IMR-90 (cell line): Measurements from ENCODE around the gene CYP4F22. TPM values are rescaled to one million over a fixed set of nuclear protein-coding genes. Genes with fewer than 3 reads are reported as not detected.

Experiments
- ATAC-seq: fragments of 200-7000 bp; cut with Tn5 transposase; 2 replicates; pipeline ENCODE4 v1.9.1; 2020; ENCODE audit warnings: low read depth, mild to moderate bottlenecking, moderate library complexity
- BruUV-seq: library from RNA; stranded (reverse); fragments of 400-500 nt; replicated peaks from 2 replicates; lab custom pipeline; 2021; lab: Mats Ljungman, UMichigan
- CTCF ChIA-PET: fragments of 300-600 bp; formaldehyde crosslinking; extraction: SDS; loops from one replicate; lab custom pipeline; 2021; ENCODE audit warnings: antibody characterized with exemption; lab: Yijun Ruan, JAX
- POLR2A ChIA-PET: fragments of 300-600 bp; sonication (Branson Sonifier 250); formaldehyde crosslinking; loops from one replicate; lab custom pipeline; 2022; ENCODE audit warnings: antibody characterized with exemption; ENCODE audit not compliant: unreplicated experiment; lab: Charles Lee
- DNase-seq: peaks from one replicate; pipeline ENCODE4 v3.0.0; 2013
- H2AFZ ChIP-seq: replicated peaks from 2 replicates; pipeline ENCODE3; 2013; ENCODE audit warnings: low read length, mild to moderate bottlenecking; ENCODE audit not compliant: poor library complexity
- H2AK5ac ChIP-seq: 2 replicates; pipeline ENCODE4 v1.6.1; 2013; ENCODE audit warnings: low read depth, low read length, inconsistent platforms
- H2AK9ac ChIP-seq: replicated peaks from 2 replicates; pipeline ENCODE3; 2013; ENCODE audit warnings: mild to moderate bottlenecking, low read depth, low read length, moderate library complexity; ENCODE audit not compliant: poor library complexity
- H2BK120ac ChIP-seq: 2 replicates; pipeline ENCODE4 v1.6.1; 2013; ENCODE audit warnings: low read depth, low read length, inconsistent platforms
- H2BK15ac ChIP-seq: 3 replicates; pipeline ENCODE4 v1.6.1; 2013; ENCODE audit warnings: low read depth, low read length, inconsistent platforms
- H2BK20ac ChIP-seq: 2 replicates; pipeline ENCODE4 v1.6.1; 2013; ENCODE audit warnings: low read depth, mild to moderate bottlenecking, inconsistent platforms, low read length, moderate library complexity
- H2BK5ac ChIP-seq: 2 replicates; pipeline ENCODE4 v1.6.1; 2013; ENCODE audit warnings: mild to moderate bottlenecking, low read depth, low read length, inconsistent platforms; ENCODE audit not compliant: poor library complexity, severe bottlenecking
- H3K14ac ChIP-seq: replicated peaks from 2 replicates; pipeline ENCODE4 v1.6.1; 2013; ENCODE audit warnings: low read depth, low read length, inconsistent platforms
- H3K18ac ChIP-seq: 2 replicates; pipeline ENCODE4 v1.6.1; 2013; ENCODE audit warnings: low read depth, low read length, control low read depth
- H3K23ac ChIP-seq: 2 replicates; pipeline ENCODE4 v1.6.1; 2013; ENCODE audit warnings: low read depth, low read length, inconsistent platforms
- H3K27ac ChIP-seq: 2 replicates; pipeline ENCODE4 v1.5.1; 2013; ENCODE audit warnings: mild to moderate bottlenecking, control low read depth, low read length; ENCODE audit not compliant: insufficient read depth
- H3K27me3 ChIP-seq: 2 replicates; pipeline ENCODE4 v1.6.1; 2013; ENCODE audit warnings: low read length; ENCODE audit not compliant: control insufficient read depth, insufficient read depth
- H3K36me3 ChIP-seq: 2 replicates; pipeline ENCODE4 v1.6.1; 2013; ENCODE audit warnings: low read length, mixed read lengths; ENCODE audit not compliant: control insufficient read depth, insufficient read depth
- H3K4ac ChIP-seq: 2 replicates; pipeline ENCODE4 v1.6.1; 2013; ENCODE audit warnings: low read depth, low read length, inconsistent platforms
- H3K4me1 ChIP-seq: 2 replicates; pipeline ENCODE4 v1.6.1; 2013; ENCODE audit warnings: low read length, mixed read lengths; ENCODE audit not compliant: control insufficient read depth, insufficient read depth
- H3K4me2 ChIP-seq: 2 replicates; pipeline ENCODE4 v1.6.1; 2013; ENCODE audit warnings: low read depth, mild to moderate bottlenecking, control low read depth, low read length, moderate library complexity
- H3K4me3 ChIP-seq: 2 replicates; pipeline ENCODE4 v1.5.1; 2013; ENCODE audit warnings: low read depth, mild to moderate bottlenecking, control low read depth, low read length, moderate library complexity; ENCODE audit not compliant: insufficient read depth
- H3K56ac ChIP-seq: 2 replicates; pipeline ENCODE4 v1.6.1; 2013; ENCODE audit warnings: low read length, inconsistent platforms; ENCODE audit not compliant: insufficient read depth; ENCODE audit errors: extremely low read depth
- H3K79me1 ChIP-seq, 2 experiments: 2 replicates each; pipeline ENCODE4 v1.6.1; 2013; ENCODE audit warnings: low read length in 2 of 2, inconsistent platforms in 1 of 2, low read depth in 1 of 2
- H3K9ac ChIP-seq: 2 replicates; pipeline ENCODE4 v1.6.1; 2013; ENCODE audit warnings: low read depth, low read length, control low read depth
- H3K9me1 ChIP-seq: 2 replicates; pipeline ENCODE4 v1.6.1; 2013; ENCODE audit warnings: low read length, inconsistent platforms; ENCODE audit not compliant: insufficient read depth
- H3K9me3 ChIP-seq: 2 replicates; pipeline ENCODE4 v1.6.1; 2013; ENCODE audit warnings: low read length; ENCODE audit not compliant: control insufficient read depth, insufficient read depth
- H4K20me1 ChIP-seq: 2 replicates; pipeline ENCODE4 v1.6.1; 2013; ENCODE audit warnings: low read length, inconsistent platforms; ENCODE audit not compliant: insufficient read depth
- H4K5ac ChIP-seq: 2 replicates; pipeline ENCODE4 v1.6.1; 2013; ENCODE audit warnings: mild to moderate bottlenecking, low read depth, low read length, control low read depth
- H4K8ac ChIP-seq, 2 experiments: 2 replicates each; pipeline ENCODE4 v1.6.1; 2013; ENCODE audit warnings: low read depth in 2 of 2, low read length in 2 of 2, control low read depth in 1 of 2, inconsistent platforms in 1 of 2
- H4K91ac ChIP-seq: 2 replicates; pipeline ENCODE4 v1.6.1; 2013; ENCODE audit warnings: low read depth, low read length, inconsistent platforms; ENCODE audit not compliant: insufficient read depth
- MAFK ChIP-seq: IDR thresholded peaks from 2 replicates; pipeline ENCODE4 v1.6.1; 2012; ENCODE audit warnings: low read depth, low read length, improper control_type of control experiment
- WGBS, 2 experiments: methylation state at CpG; one replicate each; pipeline versions ENCODE4 v1.1.5 to v1.1.7; 2013; ENCODE audit warnings: missing lambda C conversion rate in 2 of 2; ENCODE audit not compliant: insufficient read length in 1 of 2; ENCODE audit errors: extremely low coverage in 2 of 2; 5-methylcytosine and 5-hydroxymethylcytosine counted together
- dilution Hi-C: fragments of 300-500 bp; cut with HindIII; formaldehyde crosslinking; loops from one replicate; pipeline ENCODE4 v1.14.3; 2018; ENCODE audit warnings: low sequenced_read_pairs; ENCODE audit not compliant: unreplicated experiment
- in situ Hi-C: fragments of 300-500 bp; cut with MboI; formaldehyde crosslinking; loops from 3 replicates; pipeline ENCODE4 v1.14.3; 2019; ENCODE audit warnings: low sequenced_read_pairs, inconsistent platforms, mixed read lengths
- intact Hi-C: fragments of 100-400 bp; cut with micrococcal nuclease; formaldehyde crosslinking; loops from 2 replicates; pipeline ENCODE4 v1.10.0; 2022
- polyA plus RNA-seq, 3 experiments: library from polyadenylated mRNA; depleted of rRNA; stranded (reverse); fragments of >200 nt; gene quantifications; 2 replicates each; pipeline ENCODE4 v1.2.3, GENCODE V29; 2012; ENCODE audit warnings: low replicate concordance in 1 of 3
- total RNA-seq: library from RNA; depleted of rRNA; stranded (reverse); fragments of >200 nt; gene quantifications from 2 replicates; pipeline ENCODE4 v1.2.3, GENCODE V29; 2012

CYP4F22 gene
- total and polyA plus RNA-seq, 2 of the 4 experiments (the other 2 are of a cell fraction) = not detected

DNA sequence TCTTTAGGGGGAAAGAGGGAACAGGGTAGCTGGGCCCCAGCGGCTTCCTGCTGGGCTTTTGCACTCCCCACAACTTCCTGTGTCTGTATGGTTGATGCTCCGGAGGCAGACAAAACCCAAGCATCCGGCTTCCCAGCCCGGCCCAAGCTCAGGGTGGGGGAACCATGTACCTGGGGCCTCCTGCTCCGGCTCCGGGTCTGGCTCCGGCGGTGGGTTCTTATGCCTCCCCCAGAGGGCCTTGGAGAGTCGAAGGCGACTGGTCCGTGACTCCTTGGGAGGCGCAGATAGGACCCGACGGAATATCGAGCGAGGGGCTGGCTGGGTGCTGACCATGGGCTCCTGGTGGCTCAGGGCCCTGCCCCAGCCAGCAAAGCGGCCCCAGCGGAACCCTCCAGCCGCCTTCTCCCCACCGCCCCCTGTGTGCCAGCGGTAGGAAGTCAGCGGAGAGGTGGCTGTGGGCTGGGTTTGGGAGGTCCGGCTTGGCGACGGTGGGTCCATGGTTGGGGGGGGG is 44.4 kb upstream of the CYP4F22 start:
- no peak overlapping the region for H4K8ac ChIP-seq
- no peak for DNase-seq
- in situ Hi-C loops = no loop called here
- no peak overlapping the region for H2BK5ac ChIP-seq
- H4K20me1 ChIP-seq = no peaks in the 10 kb centered on the region
- intact Hi-C loops = no loop called here
- ChIA-PET CTCF (no interaction called here), POLR2A (no interaction called here)
- H3K4me2 ChIP-seq = no peak overlapping the region
- dilution Hi-C loops = no loop called here
- no peak overlapping the region for H2BK20ac ChIP-seq
- H2BK15ac ChIP-seq = no peak overlapping the region
- H4K91ac ChIP-seq = no peak overlapping the region
- no peak overlapping the region for H4K5ac ChIP-seq
- H3K4me3 ChIP-seq = no peak overlapping the region
- H3K4me1 ChIP-seq = no peaks in the 10 kb centered on the region
- H2AK9ac ChIP-seq = no peak overlapping the region
- H3K18ac ChIP-seq = no peak overlapping the region
- H3K4ac ChIP-seq = no peak overlapping the region
- H3K27ac ChIP-seq = no peak overlapping the region
- 38% methylated on average over 9 of the region's 25 CpGs; no CpG with 5 or more reads in 1 of the 2 experiments for WGBS, 2 experiments
- no TSS peak for BruUV-seq
- no peak overlapping the region for H2AK5ac ChIP-seq
- no peaks in the 10 kb centered on the region for H3K79me1 ChIP-seq
- H3K36me3 ChIP-seq = no peaks in the 10 kb centered on the region
- no peaks in the 10 kb centered on the region for H3K9me1 ChIP-seq
- H3K9me3 ChIP-seq = no peaks in the 10 kb centered on the region
- H3K56ac ChIP-seq = no peak overlapping the region
- ATAC-seq = no peak
- H2AFZ ChIP-seq = no peak overlapping the region
- no peak overlapping the region for H3K9ac ChIP-seq
- H3K14ac ChIP-seq = no peak overlapping the region
- no peak for TF ChIP-seq MAFK
- H2BK120ac ChIP-seq = no peak overlapping the region
- peaks cover 27% of the 10 kb centered on the region for H3K27me3 ChIP-seq
- H3K23ac ChIP-seq = no peak overlapping the region
